C4-2B (cell line): Measurements from ENCODE around the gene ITIH5.

ENCODE experiments used
- ZFX ChIP-seq: fragments of 450-650 bp; IDR thresholded peaks from 2 replicates; pipeline ENCODE4 v1.6.1; 2017
- TF ChIP-seq, protein P1 (sequence below): fragments of 450-650 bp; conservative IDR thresholded peaks from 2 replicates; pipeline ENCODE4 v1.5.1; 2017; ENCODE audit warnings: mild to moderate bottlenecking

DNA sequence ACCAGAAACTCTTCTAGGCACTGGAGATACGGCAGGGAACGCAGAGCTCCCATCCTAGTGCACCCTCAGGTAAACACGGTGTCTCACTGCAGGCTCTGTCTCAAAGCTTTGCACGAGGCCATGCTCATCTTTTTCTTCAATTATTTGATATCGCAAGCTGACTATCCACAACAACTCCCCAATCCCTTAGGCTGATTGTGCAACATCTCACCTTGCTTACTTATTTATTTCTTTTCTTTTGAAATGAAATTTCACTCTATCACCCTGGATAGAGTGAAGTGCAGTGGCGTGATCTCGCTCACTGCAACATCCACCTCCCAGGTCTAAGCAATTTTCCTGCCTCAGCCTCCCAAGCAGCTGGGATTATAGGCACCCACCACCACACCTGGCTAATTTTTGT lies 48.7 kb upstream of the ITIH5 start:
- TF ChIP-seq, protein P1, sequence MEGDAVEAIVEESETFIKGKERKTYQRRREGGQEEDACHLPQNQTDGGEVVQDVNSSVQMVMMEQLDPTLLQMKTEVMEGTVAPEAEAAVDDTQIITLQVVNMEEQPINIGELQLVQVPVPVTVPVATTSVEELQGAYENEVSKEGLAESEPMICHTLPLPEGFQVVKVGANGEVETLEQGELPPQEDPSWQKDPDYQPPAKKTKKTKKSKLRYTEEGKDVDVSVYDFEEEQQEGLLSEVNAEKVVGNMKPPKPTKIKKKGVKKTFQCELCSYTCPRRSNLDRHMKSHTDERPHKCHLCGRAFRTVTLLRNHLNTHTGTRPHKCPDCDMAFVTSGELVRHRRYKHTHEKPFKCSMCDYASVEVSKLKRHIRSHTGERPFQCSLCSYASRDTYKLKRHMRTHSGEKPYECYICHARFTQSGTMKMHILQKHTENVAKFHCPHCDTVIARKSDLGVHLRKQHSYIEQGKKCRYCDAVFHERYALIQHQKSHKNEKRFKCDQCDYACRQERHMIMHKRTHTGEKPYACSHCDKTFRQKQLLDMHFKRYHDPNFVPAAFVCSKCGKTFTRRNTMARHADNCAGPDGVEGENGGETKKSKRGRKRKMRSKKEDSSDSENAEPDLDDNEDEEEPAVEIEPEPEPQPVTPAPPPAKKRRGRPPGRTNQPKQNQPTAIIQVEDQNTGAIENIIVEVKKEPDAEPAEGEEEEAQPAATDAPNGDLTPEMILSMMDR: no peak
- TF ChIP-seq ZFX: no peak
